CD4-positive, alpha-beta T cell treated with Interleukin-1 beta for 1 hour (primary cell): Measurements from ENCODE around the gene H6PD.

Experiments used
- DNase-seq, 2 donors: peaks; one replicate each; pipeline ENCODE4 v3.0.0-alpha.2; 2020 to 2022

H6PD gene

GRCh38 chr1:9242338-9242969 lies 7.9 kb downstream of the H6PD start:
- no peak for DNase-seq

- DNase-seq = no peak
These were observed 8.6 kb downstream of the H6PD start for GRCh38 chr1:9243066-9243739.

- no peak for DNase-seq
These were observed 10.1 kb downstream of the H6PD start for GRCh38 chr1:9244501-9245229.

GRCh38 chr1:9245230-9245619 lies 10.7 kb downstream of the H6PD start:
- DNase-seq = no peak

- no peak for DNase-seq
These were observed 11.1 kb downstream of the H6PD start for GRCh38 chr1:9245661-9246060.

- DNase-seq = no peak
These were observed 11.6 kb downstream of the H6PD start for GRCh38 chr1:9246215-9246614.

GRCh38 chr1:9246841-9247785 lies 12.5 kb downstream of the H6PD start:
- no peak for DNase-seq

- no peak for DNase-seq
These were observed 13.3 kb downstream of the H6PD start for GRCh38 chr1:9247894-9248293.

- no peak for DNase-seq
These were observed 14.0 kb downstream of the H6PD start for GRCh38 chr1:9248341-9249262.

GRCh38 chr1:9249263-9249533 lies 14.6 kb downstream of the H6PD start:
- DNase-seq = no peak

GRCh38 chr1:9249534-9250410 lies 15.2 kb downstream of the H6PD start:
- peak in 1 of 2 donors; percentile 18 for DNase-seq

- DNase-seq = no peak
These were observed 16.1 kb downstream of the H6PD start for GRCh38 chr1:9250411-9251381.

GRCh38 chr1:9251501-9251900 lies 16.9 kb downstream of the H6PD start:
- no peak for DNase-seq

GRCh38 chr1:9253004-9253403 lies 18.4 kb downstream of the H6PD start:
- DNase-seq = no peak

- no peak for DNase-seq
These were observed 19.0 kb downstream of the H6PD start for GRCh38 chr1:9253453-9254105.

- DNase-seq = no peak
These were observed 21.8 kb downstream of the H6PD start for GRCh38 chr1:9256332-9256731.

- DNase-seq = no peak
These were observed 23.3 kb downstream of the H6PD start for GRCh38 chr1:9257851-9258250.

GRCh38 chr1:9258629-9259028 lies 24.1 kb downstream of the H6PD start:
- no peak for DNase-seq

- no peak for DNase-seq
These were observed 25.6 kb downstream of the H6PD start for GRCh38 chr1:9260059-9260766.
